Lower lobe of right lung (tissue), 2 donors: ENCODE data around the gene GLI3. TPM values are rescaled to one million over a fixed set of nuclear protein-coding genes. Genes with fewer than 3 reads are reported as not detected.

Source experiments
- ATAC-seq, 2 donors: fragments of 200-7000 bp; cut with Tn5 transposase; one replicate each; pipeline ENCODE4 v1.9.1; 2020 to 2022; ENCODE audit warnings: mild to moderate bottlenecking in 2 of 2, moderate library complexity in 2 of 2
- DNase-seq: peaks from one replicate; pipeline ENCODE4 v3.0.0-alpha.2; 2020
- H3K27ac ChIP-seq: fragments of 200-600 bp; one replicate; pipeline ENCODE4 v1.8.0; 2022
- H3K27me3 ChIP-seq: fragments of 200-600 bp; one replicate; pipeline ENCODE4 v1.8.0; 2022; ENCODE audit warnings: low read depth
- H3K36me3 ChIP-seq: fragments of 200-600 bp; one replicate; pipeline ENCODE4 v1.8.0; 2022; ENCODE audit warnings: mild to moderate bottlenecking
- H3K4me1 ChIP-seq: fragments of 200-600 bp; one replicate; pipeline ENCODE4 v1.8.0; 2022
- H3K4me3 ChIP-seq: fragments of 200-600 bp; one replicate; pipeline ENCODE4 v1.8.0; 2022; ENCODE audit warnings: mild to moderate bottlenecking
- H3K9me3 ChIP-seq: fragments of 200-600 bp; one replicate; pipeline ENCODE4 v1.8.0; 2022
- intact Hi-C: fragments of 100-400 bp; cut with DNase I; formaldehyde crosslinking; loops from one replicate; pipeline ENCODE4 v1.11.0; 2022
- total RNA-seq: library from RNA; stranded (reverse); fragmentation: NEBNext Ultra II Directional; extraction: Animal tissue kit (Norgen Biotek cat#: 25700); gene quantifications from one replicate; pipeline ENCODE4 v1.2.1, GENCODE V29; 2021
- TF ChIP-seq, protein P1 (sequence below): fragments of 200-600 bp; IDR thresholded peaks from one replicate; pipeline ENCODE4 v1.8.0; 2022; ENCODE audit warnings: antibody characterized with exemption, mild to moderate bottlenecking
- donor health status: DM: no; HTN: yes; CAD: no; lungs with severe emphysema.

GLI3 gene
- total RNA-seq, 1 donor from 2014 or later: 20.7 TPM

DNA sequence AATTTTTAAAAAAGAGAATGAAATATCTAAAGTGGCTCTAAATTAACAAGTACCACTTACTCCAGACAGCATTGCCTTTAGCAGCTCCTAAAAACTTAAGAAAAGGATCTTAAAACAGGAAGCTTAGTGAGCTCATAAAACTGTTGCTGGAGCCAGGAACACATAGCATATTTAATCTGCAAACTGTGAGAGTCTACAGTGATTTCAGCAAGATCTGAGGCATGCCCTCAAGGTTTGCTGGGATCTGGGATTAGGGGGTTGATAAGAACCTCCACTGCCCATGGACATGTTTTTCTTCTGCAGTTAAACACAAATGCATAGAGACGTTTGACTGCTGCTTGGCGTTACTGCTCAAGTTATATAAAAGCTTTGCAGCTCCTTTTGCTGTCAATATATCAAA is 3.8 kb downstream of the GLI3 start:
- DNase-seq: no peak
- TF ChIP-seq, protein P1, sequence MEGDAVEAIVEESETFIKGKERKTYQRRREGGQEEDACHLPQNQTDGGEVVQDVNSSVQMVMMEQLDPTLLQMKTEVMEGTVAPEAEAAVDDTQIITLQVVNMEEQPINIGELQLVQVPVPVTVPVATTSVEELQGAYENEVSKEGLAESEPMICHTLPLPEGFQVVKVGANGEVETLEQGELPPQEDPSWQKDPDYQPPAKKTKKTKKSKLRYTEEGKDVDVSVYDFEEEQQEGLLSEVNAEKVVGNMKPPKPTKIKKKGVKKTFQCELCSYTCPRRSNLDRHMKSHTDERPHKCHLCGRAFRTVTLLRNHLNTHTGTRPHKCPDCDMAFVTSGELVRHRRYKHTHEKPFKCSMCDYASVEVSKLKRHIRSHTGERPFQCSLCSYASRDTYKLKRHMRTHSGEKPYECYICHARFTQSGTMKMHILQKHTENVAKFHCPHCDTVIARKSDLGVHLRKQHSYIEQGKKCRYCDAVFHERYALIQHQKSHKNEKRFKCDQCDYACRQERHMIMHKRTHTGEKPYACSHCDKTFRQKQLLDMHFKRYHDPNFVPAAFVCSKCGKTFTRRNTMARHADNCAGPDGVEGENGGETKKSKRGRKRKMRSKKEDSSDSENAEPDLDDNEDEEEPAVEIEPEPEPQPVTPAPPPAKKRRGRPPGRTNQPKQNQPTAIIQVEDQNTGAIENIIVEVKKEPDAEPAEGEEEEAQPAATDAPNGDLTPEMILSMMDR: no peak
- no peak overlapping the region for H3K4me3 ChIP-seq
- peaks cover 26% of the 10 kb centered on the region for H3K4me1 ChIP-seq
- H3K36me3 ChIP-seq: no peaks in the 10 kb centered on the region
- H3K27me3 ChIP-seq: peaks cover 12% of the 10 kb centered on the region
- ATAC-seq: no peak
- intact Hi-C loops: no loop called here
- no peaks in the 10 kb centered on the region for H3K9me3 ChIP-seq
- H3K27ac ChIP-seq: no peak overlapping the region

DNA sequence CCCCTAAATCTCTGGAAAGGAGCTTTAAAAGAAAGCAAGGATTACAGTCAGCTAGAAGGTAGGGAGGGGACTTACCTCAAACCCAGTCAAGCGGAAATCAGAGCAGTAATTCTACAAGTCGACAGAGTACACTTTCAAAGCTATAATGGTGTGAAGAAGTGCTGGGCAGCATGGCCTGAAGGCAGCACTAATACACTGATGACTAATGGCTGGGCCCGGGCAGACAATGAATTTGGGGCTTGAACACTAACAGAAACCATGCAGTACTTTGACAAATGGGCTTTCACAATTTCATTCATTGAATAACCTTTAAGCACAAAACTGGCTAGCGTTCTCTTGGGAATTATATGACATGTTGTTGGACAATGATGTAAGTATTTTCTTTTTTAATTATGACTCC is 4.7 kb downstream of the GLI3 start:
- H3K27me3 ChIP-seq: peaks cover 12% of the 10 kb centered on the region
- H3K36me3 ChIP-seq: no peaks in the 10 kb centered on the region
- no peaks in the 10 kb centered on the region for H3K9me3 ChIP-seq
- H3K4me1 ChIP-seq: peaks cover 35% of the 10 kb centered on the region
- no peak overlapping the region for H3K4me3 ChIP-seq
- TF ChIP-seq, protein P1: no peak
- no peak for DNase-seq
- H3K27ac ChIP-seq: no peak overlapping the region
- intact Hi-C loops: no loop called here
- no peak for ATAC-seq

DNA sequence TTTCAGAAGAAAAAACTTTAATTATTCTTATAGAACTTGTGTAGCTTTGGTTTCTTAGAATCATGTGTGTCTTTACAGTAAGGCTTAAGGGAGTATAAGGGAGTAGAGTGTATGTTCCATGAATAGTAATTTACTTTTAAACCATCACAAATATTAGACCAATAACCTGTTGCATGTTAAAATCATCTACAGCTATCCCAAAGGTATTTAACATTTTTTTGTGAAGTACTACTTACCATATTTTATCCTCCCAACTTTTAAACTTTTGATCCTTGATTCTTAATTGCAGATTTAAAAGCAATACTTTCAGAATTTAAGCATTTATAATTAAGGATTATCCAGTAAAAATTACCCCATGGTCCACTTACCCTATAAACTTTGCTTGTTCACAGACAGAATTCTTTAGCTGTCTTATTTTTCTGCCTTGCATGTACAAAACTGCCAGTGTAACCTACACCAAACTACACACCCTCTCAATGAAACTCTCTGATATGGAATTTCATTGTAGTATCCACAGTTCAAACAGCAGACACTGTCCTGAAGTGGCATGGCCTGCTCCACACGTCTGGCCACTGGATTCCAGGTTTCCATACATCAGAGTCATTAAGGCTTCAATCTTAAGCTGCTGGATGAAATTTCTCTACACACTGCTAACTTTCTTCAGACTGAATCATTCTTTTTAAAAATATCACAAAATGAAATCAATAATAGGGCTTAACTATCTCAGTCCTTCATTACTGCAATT is 5.8 kb downstream of the GLI3 start:
- Histone ChIP-seq H3K4me1 (peaks cover 35% of the 10 kb centered on the region), H3K27me3 (peaks cover 6% of the 10 kb centered on the region), H3K4me3 (no peak overlapping the region), H3K27ac (no peak overlapping the region), H3K36me3 (no peaks in the 10 kb centered on the region), H3K9me3 (no peaks in the 10 kb centered on the region)
- TF ChIP-seq, protein P1: no peak
- no peak for ATAC-seq
- intact Hi-C loops: no loop called here
- DNase-seq: no peak

DNA sequence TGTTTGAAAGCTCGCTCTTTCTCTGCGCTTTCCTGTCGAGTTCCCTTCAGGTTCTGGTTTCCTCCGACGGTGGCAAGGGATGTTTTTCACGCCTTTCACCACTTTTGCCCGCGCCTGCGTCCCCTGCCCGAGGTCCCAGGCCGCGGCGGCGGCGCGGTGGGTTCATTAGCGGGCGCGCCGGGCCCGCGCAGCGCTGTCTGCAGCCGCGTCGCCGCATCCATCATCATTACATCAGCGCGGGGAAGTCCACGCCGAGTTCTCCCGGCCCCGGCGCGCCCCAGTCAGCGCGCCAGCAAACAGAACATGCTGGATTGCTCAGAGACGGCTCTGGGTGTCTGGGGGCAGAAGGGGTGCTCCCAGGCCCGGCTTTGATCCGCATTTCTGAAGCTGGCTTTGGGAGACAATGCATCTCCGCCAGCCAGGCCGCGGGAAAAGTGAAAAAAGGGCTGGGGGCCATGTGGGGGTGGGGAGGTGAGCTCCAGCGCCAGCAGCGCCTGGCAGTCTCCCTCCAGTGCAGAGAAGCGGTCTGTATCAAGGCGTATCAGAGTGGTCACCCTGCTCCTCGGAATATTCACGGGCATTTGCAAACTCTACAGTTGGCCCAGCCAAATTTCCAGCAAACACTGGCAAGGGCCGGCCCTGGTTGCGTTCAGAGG is 8.9 kb downstream of the GLI3 start:
- no peaks in the 10 kb centered on the region for H3K27me3 ChIP-seq
- no peaks in the 10 kb centered on the region for H3K36me3 ChIP-seq
- intact Hi-C loops: no loop called here
- no peak overlapping the region for H3K27ac ChIP-seq
- DNase-seq (no peak), ATAC-seq (peak; percentile 85 to 90)
- H3K4me1 ChIP-seq: peaks cover 16% of the 10 kb centered on the region
- no peaks in the 10 kb centered on the region for H3K9me3 ChIP-seq
- TF ChIP-seq, protein P1: no peak
- H3K4me3 ChIP-seq: peak overlapping the region; percentile 47

DNA sequence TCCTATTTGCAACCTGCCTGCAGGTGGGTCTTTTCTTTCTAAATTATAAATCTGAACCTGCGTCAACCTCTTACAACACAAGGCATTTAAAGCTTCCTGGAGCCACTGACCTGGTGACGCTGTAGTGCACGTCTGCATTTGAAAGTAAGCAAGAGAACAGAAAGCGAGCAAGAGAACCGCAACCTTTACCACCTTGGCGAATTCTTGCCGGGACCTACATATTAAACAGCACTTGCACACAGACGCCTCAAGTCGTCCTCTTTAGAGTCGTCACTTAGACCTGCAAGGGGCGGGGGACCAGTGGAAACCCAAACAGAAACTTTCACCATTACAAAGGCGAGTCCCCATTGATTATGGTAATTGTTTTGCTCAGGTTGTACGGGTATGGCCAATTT is 9.5 kb downstream of the GLI3 start:
- no peaks in the 10 kb centered on the region for H3K36me3 ChIP-seq
- intact Hi-C loops: no loop called here
- H3K27me3 ChIP-seq: no peaks in the 10 kb centered on the region
- peak overlapping the region; percentile 47 for H3K4me3 ChIP-seq
- H3K9me3 ChIP-seq: no peaks in the 10 kb centered on the region
- H3K27ac ChIP-seq: no peak overlapping the region
- no peak for DNase-seq
- peaks cover 16% of the 10 kb centered on the region for H3K4me1 ChIP-seq
- ATAC-seq: peak; percentile 34 to 58
- TF ChIP-seq, protein P1: no peak
